ENCODE data around the gene HOXD11.

HOXD11 gene

DNA sequence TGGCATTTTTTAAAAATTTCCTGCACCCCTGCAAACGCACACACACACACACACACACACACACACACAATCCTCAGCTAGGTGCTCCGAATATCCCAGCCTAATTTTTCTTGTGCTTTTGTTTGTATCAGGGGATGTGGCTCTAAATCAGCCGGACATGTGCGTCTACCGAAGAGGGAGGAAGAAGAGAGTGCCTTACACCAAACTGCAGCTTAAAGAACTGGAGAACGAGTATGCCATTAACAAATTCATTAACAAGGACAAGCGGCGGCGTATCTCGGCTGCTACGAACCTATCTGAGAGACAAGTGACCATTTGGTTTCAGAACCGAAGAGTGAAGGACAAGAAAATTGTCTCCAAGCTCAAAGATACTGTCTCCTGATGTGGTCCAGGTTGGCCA is 12.7 kb upstream of the HOXD11 start:
- DNase-seq, result no peak

DNA sequence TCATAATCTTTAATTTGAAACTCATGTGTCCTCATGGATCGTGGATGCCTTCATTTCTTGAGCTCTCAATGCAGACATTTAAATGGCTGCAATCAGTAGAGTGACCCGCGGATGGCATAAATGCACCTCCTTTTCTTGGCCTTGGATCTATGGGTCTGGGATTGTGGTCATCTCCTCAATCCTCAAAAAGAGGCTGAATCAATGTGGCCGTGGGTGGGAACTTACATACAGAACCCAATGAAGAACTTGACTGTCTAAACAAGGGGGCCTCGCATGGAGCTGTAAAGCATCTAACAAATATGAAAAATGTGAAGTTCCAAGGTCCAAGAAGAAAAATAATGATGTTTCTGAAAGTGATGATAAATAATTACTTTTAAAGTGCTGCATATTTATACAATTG is 11.7 kb upstream of the HOXD11 start:
- no peak for DNase-seq

DNA sequence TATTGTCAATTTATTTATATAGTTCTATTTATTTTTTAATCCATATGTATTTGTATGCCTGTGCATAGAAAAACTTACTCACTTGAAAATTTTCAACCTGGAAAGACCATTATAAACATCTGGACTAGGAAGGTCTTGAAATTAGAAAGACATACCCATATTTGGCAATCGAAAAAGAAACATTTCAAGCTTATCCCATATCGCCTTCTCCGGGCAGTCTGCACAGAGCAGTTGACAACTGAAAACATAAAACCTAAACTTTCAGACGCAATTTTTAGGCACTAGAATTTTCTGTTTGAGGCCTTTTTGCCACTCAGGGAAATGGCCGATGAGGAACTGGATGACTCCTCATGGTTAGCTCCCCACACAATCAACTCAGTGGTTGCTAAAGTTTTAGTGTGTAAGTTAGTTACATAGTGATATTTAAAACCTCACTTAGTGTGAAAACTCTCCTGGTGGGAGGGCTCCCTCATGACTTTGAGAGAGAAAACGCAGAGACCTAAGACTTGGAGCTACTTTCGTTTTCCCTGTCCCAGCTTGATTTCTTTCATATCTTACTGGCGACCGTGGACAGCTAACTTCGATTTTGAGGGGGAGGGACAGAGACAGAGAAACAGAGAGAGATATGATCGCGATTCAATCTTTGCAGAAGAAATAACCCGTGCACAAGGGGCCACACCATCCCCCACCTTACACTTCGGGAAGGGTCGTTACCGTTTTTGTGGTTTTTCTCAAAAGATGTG is 10.7 kb upstream of the HOXD11 start:
- DNase-seq, result no peak

DNA sequence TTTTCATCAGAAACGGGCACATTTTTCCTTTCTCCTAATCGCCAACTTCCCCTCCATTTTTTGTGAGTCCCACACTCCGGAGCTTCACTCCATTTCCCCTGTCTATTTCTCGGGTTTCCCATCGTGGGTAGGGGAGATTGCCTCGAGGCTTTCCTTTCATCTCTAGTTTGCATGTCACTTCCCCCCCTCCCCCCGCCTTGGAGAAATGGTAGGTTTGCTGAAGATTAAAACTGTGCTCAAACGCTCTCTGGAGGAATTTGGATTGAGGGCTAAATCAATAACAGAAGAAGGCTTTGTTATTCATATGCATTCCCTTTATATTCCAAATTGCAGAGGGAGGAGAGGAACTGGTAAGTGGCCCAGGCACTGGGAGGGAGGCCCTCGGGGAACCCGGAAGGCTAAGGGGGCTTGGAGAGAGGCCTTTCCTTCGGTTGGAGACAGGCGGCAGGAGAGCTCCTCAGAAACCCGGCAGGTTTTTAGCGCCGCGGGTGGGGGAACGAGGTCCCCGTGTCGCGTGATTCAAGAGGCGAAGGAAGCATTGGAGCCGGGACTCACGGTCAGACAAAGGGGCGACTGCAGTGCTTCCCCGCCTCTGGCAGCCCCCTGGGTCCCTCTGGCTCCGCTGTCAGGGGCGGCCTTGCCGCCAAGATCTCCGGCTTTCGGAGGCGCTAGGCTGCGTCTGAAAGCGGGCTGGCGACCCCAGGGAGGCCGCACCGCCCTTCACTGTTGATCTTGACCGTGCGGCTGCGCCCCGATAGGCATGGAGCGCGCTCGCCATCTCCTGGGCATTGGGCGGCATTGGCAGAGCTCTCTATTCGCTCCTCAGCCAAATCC is 9.9 kb upstream of the HOXD11 start:
- peak; percentile 82 for DNase-seq

DNA sequence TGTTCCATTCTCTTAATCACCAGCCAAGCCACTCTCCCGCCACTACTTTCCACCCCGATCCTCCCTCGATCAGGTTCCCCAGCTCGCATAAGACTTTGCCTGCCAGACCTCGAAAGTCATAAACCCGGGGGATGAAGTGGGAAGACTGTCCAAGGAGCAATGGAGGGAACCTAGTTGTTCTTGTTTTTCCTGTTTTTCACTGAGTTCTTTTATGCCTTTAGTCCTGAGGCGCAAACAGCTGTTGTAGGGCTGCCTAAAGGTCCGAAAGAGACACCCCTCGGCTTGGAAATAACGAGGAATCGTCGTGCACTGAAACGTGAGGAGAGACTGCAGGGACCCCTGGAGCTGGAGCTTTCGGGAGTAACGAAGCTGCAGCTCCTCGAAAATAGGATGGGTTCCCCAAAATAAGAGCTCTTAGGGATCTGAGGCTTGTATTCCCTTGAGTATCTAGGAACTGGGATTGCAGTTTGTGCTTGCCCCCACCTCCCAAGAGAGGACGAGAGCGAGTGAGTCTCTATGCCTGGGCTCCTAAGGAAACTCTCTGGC is 9.2 kb upstream of the HOXD11 start:
- DNase-seq, result no peak

DNA sequence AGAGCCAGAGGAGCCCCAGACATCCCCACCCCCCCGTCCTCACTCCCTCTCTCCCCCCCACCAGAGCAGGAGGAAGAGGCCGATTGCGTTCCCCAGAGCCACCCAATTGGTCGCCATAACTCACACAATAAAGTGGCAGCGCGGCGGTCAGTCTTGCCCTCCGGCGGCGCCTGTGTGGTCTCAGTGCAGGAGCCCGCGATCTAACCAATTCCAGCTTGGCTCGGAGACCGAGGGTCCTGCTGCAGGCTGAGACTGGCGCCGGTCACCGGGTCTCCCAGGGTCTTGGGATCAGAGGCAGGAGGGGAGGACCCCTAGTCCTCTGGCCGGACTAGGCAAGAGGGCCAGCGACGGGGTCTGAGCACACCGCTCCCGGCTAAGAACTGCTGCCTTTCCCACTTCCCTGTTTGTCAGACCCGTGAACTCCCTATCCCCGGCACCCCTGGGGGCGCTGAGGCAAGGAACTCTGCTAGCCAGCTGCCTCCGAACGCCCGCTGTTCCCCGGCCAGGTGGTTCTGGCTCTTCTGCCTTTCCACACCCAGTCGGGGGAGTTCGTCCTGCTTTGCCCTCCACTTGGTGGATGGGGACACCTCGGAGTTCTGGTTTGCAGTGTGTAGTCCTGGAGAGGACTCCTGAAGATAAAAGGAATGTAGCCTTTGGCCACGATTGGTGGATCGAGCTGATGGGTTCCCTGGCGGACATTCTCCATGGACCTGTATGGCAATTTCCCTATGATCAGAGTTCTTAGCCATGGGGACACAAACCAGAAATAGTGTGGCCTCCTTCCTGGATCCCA is 8.5 kb upstream of the HOXD11 start:
- DNase-seq, result no peak

DNA sequence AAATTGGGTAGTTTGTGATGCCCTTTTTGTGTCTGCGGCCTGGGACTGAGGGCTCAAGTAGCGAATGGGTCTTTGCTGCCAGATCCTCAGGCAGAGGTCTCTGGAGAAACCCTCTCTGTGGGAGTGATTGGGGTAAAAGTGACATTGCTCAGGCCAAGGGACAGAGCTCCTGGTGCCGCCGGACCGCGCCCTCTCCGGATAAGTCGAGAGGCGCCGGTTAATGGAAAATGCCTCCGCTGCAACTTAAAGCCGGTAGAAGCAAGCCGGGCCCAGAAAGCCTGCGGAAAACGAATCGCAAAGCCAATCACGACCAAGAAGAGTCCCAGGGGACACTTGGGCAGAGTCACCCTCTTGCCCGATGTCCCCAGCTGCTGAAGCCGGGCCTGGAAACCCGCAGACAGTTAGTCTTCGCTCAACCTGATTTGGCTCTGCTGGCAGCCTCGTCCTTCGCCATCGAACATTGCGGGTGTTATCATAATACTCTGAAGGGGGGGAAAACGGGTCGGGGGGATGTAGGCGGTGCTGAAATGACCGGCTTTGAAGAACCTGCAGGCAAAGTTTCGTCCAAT is 7.8 kb upstream of the HOXD11 start:
- no peak for DNase-seq

DNA sequence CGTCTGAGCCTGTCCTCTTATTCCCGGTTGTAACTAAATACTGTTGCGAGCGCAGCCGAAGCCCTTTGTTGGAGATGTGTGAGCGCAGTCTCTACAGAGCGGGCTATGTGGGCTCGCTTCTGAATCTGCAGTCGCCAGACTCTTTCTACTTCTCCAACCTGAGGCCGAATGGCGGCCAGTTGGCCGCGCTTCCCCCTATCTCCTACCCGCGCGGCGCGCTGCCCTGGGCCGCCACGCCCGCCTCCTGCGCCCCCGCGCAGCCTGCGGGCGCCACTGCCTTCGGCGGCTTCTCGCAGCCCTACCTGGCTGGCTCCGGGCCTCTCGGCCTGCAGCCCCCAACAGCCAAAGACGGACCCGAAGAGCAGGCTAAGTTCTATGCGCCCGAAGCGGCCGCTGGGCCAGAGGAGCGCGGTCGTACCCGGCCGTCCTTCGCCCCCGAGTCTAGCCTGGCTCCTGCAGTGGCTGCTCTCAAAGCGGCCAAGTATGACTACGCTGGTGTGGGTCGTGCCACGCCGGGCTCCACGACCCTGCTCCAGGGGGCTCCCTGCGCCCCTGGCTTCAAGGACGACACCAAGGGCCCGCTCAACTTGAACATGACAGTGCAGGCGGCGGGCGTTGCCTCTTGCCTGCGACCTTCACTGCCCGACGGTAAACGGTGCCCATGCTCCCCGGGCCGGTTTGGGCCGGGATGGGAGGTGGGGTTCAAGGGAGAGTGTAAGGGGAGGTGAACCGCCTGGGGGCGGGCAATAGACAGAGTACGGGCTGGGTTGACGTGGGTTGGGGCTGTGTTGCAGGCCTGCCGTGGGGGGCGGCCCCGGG is 7.1 kb upstream of the HOXD11 start, which contains the start of gene HOXD12:
HOXD12 (plus strand) TSS at position 68 of the 819 bp plus-strand sequence; CDS start at position 75, 7 bp downstream.
- no peak for DNase-seq

DNA sequence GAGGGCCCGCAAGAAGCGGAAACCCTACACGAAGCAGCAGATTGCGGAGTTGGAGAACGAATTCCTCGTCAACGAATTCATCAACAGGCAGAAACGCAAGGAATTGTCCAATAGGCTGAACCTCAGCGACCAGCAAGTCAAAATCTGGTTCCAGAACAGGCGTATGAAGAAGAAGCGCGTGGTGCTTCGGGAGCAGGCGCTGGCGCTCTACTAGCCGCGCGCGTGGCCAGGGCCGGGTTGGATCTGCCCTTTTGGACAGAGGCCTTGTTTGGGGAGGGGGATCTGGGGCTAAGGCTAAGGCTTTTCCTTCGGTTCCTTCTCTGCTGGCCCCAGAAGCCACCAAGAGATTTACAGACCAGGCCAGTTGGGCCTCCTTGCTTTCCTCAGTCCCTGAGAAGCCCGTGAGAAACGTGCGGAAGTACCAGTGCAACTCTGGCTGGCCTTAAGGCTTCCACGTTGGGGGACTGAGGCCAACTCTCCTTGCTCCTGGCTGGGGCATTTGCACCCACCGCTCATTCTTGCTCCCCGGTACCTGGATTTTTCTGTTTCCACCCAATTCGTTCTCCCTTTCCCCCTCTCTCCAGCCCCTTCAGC is 6.4 kb upstream of the HOXD11 start:
- no peak for DNase-seq

DNA sequence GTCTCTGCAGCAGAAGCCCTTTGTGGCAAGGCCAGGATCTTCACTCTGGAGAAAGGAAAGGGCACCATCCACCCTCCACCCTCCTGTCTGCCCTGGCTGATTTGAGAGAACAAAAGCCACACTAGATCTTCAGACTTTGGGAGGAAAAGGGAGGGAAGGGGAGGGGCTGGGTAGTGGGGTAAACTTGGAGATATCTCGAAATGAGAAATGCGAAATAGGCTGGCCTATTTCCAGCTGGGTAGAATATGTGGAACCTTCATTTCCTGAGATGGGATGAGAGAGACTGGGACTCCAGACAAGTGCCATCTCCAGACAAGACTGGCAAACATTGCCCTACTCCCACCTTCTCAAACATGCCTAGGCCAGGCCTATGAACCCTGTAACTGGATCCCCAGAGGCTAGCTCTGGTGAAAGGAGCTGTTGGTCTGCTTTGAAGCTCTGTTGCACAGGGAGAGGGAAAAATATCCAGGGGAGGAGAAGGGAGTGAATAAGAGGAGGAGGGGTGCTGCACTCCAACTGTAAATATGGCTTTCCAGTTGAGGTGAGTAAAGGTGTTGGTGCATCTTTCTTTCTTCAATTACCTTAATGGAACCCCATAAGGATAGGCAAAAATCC is 5.8 kb upstream of the HOXD11 start:
- no peak for DNase-seq

DNA sequence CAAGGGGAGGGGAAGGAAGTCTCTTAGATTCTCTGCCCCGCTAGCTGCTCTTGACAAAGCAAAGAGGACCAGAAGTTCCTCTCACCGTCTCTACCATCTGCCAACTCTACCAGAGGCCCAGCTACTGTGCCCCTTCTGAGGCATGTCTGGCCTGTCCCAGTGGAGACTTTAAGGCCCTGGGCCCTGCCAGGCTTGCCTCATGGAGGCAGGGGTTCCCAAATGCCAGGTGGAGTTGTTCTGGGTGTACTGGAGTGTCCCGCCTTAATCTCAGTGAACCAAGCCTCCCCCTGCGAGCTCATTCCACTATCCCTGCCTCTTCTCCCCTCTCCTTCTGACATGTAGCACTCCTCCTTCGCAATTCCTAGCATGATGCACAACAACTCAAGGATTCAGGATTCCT is 5.2 kb upstream of the HOXD11 start:
- no peak for DNase-seq

DNA sequence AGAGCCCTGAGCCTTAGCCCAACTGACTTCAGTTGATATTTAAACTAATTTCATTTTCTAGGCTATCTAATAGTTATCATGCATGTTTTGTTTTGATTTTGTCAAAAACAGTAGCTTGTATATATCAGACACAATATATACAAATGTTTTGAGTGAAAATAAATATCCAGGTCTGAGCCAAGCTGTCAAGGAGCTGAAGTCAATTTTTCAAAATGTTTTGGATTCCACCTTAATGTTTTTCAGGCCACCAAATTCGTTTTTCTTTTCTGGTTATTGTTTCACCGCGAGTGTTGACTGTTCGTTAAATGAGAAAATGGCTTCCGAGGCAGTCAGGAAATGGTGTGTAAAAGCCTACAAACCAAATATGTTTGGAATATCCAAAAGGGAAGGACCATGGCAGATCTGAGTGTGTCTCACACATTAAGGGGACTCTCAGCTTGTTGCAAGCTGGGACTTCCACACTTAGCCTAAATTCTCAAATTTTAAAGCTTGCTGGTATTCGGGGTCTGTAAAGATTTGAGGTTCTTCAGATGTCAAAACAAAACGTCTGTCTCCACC is 4.7 kb upstream of the HOXD11 start:
- no peak for DNase-seq

DNA sequence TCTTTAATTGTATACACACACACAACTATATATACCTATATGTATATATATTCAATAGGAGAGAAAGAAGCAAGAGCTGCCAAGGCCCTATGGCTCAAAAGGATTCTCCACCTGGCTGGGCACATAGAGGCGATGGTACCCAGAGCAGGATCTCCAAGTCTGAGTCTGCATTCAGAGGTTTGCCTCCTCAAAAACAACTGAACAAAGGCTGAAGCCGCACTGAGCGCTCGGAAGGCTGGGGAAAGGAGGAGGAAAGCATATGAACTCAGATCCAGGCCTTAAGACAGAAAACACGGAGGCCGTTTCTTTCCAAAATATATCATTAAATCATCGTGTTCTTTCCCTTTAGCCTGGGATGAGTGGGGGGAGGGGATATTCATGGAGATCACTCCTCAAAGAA is 3.9 kb upstream of the HOXD11 start:
- no peak for DNase-seq

DNA sequence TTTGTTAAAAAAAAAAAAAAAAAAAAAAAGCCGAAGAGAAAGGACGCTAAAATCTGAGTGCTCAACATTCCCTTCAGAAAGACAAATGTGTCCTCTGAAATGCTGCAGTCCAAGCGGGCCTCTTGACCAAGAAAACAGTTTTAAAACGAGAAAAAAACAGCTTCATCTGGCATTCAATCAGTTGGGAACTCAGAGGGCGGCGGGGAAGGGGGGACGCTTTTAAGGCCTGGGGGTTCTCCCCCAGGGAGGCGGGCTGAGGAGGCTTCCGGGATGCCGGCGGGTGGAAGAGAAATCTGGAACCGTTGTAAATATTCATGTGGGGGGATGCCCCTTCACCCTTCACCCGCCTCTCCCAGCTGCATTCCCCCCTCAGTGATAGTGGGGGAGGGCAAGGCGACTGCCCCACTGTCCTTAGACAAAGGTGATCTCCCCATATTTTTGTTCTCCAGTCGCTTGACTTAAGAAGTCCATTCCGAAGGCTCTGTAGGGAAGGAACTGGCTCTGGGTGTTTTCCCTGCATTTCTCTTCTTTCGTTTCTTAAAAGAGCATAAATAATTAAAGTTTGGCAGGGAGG is 3.3 kb upstream of the HOXD11 start:
- no peak for DNase-seq

DNA sequence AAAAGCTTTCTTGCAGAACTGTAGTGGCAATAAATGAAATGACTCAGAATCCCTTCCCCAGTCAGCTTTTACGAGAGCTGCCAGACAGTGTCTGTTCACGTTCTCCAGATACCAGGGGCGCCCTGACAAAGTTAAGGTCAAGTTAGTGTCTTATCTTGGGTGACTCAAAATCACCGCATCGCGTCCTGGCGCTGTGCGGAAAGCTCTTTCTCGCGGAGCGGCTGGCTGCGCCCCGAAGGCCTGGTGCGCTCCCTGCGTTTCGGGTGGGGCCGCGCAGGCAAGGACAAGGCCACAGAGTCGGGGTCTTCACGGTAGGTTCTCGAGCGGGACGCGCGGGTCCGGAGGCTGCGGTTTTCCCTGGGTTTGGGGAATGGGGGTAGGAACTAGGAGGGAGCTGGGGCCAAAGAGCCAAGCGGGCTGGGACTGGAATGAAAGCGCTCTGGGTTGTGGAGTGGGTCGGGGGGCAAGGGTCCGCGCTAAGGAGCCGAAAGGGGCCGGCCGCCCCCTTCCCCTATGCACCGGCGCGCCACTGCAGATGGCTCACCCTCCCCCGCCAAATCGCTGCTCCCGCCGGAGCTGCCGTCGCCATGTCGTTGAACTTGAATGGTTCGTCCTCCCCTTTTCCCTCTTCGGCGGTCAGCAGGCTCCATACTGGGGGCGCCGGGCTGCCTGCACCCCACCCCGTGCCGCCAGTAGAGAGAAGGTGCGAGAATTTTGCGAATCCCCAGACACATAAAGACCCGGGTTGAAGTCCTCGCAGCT is 2.6 kb upstream of the HOXD11 start:
- no peak for DNase-seq

DNA sequence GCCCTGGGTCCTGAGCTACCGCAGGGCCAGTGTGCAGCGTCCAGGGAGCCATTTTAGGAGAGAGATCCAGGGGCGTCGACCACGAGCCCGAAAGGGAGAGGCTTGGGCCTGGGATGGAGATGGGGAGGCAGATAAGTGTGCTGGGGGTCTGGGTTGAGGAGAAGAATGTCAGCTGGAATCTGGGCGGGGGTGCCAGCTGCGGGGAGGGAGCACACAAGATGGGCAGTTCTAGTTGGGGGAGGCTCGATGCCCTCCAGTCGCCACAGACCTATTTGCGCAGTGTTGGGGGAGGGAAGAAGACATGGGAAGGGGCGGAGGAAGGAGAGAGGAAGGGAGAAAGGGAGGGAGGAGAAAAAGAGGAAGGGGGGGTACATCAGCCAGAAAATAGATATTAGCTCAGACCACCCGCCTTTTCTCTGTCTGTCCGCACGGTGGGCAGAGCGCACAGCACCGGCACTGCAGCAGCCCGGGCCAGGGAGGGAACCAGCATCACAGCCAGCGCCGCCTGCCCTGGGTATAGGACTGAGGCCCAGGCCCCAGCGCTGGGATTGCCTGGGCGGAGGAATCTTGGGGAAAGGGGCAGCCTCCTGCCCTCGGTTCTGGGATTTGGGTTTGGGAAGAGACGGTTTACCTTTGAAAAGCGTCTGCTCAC is 1.9 kb upstream of the HOXD11 start:
- DNase-seq, result no peak

DNA sequence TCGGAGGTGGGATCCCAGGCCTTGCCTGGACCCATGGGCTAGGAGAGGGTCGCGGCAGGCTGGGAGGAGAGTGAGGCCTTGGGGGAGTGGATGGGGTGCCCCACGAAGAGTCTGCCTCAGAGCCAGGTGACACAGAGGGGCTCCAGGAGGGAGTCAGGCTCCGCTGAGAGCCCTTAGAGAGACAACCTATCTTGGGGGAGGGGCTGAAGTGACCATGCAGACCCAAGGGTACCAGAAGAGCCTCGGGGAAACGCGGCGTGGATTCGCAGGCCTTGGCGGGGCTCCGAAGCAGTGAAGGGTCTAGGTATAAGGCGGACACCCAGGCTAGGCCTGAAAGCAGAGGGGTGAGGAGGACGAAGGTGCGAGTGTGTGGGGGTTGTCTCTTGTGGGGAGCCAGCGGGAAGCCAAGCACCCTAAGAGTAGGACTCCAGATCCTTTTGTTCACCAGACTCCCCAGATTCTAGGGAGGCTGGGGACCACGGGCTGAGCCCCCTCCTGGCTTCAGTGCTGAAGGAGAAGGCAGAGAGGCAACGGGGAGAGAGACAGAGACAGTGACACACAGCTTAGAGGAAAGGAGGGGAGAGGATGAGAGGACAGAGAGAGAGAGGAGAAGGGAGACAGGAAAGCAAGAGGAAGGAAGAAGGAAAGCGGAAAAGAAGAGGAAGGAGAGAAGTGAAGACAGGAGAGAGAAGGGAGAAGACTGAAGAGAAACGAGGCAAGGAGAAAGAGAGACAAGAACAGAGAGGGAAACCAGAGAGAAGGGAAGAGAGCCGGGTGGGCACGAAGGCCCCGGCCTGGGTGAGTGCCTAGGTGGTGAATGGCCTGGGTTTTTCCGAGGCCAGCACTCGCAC is 1.1 kb upstream of the HOXD11 start:
- no peak for DNase-seq

DNA sequence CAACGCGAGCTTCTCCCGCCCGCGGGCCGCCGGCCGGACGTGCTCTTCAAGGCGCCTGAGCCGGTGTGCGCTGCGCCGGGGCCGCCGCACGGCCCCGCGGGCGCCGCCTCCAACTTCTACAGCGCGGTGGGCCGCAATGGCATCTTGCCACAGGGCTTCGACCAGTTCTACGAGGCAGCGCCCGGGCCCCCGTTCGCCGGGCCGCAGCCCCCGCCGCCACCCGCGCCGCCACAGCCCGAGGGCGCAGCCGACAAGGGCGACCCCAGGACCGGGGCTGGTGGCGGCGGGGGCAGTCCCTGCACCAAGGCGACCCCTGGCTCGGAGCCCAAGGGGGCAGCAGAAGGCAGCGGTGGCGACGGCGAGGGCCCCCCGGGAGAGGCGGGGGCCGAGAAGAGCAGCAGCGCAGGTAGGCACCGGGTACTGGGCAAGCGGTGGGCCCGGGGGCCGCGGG is 676 bp downstream of the HOXD11 start:
- DNase-seq, result no peak
